H9 (cell line): ENCODE data around the gene PCBD2. TPM values are rescaled to one million over a fixed set of nuclear protein-coding genes. Genes with fewer than 3 reads are reported as not detected.

Source experiments
- DNase-seq: peaks from one replicate; pipeline ENCODE4 v3.0.0-alpha.2; 2017
- H2AFZ ChIP-seq: one replicate; pipeline ENCODE4 v1.6.1; 2013; ENCODE audit warnings: mild to moderate bottlenecking, low read length, control low read depth, moderate library complexity
- H2AK5ac ChIP-seq: 2 replicates; pipeline ENCODE4 v1.6.1; 2013; ENCODE audit warnings: low read length, control low read depth, mixed read lengths; ENCODE audit not compliant: insufficient read length
- H2BK120ac ChIP-seq: one replicate; pipeline ENCODE4 v1.6.1; 2013; ENCODE audit warnings: low read depth, mild to moderate bottlenecking, low read length, control low read depth, inconsistent platforms; ENCODE audit not compliant: poor library complexity, severe bottlenecking
- H2BK12ac ChIP-seq: 2 replicates; pipeline ENCODE4 v1.6.1; 2013; ENCODE audit warnings: low read length, control low read depth, mixed read lengths, low read depth; ENCODE audit not compliant: insufficient read length
- H2BK15ac ChIP-seq: 2 replicates; pipeline ENCODE4 v1.6.1; 2013; ENCODE audit warnings: low read depth, low read length, control low read depth
- H2BK20ac ChIP-seq: one replicate; pipeline ENCODE4 v1.6.1; 2013; ENCODE audit warnings: low read depth, mild to moderate bottlenecking, low read length, control low read depth, inconsistent platforms; ENCODE audit not compliant: poor library complexity, severe bottlenecking
- H2BK5ac ChIP-seq: 2 replicates; pipeline ENCODE4 v1.6.1; 2013; ENCODE audit warnings: low read length, control low read depth, mixed read lengths; ENCODE audit not compliant: insufficient read length
- H3K14ac ChIP-seq: 2 replicates; pipeline ENCODE4 v1.6.1; 2013; ENCODE audit warnings: low read length, control low read depth; ENCODE audit not compliant: insufficient read depth
- H3K18ac ChIP-seq: 2 replicates; pipeline ENCODE4 v1.6.1; 2013; ENCODE audit warnings: low read depth, mild to moderate bottlenecking, mixed read lengths, low read length, control low read depth; ENCODE audit not compliant: insufficient read length
- H3K23ac ChIP-seq: 2 replicates; pipeline ENCODE4 v1.6.1; 2013; ENCODE audit warnings: low read length, control low read depth, mixed read lengths, low read depth; ENCODE audit not compliant: insufficient read length
- H3K23me2 ChIP-seq: 2 replicates; pipeline ENCODE4 v1.6.1; 2013; ENCODE audit warnings: low read depth, mild to moderate bottlenecking, mixed read lengths, low read length, control low read depth; ENCODE audit not compliant: insufficient read length, poor library complexity, severe bottlenecking
- H3K27ac ChIP-seq: 2 replicates; pipeline ENCODE4 v1.5.1; 2013; ENCODE audit warnings: low read length, control low read depth, mixed read lengths, low read depth; ENCODE audit not compliant: insufficient read length
- H3K27me3 ChIP-seq: 2 replicates; pipeline ENCODE4 v1.6.1; 2013; ENCODE audit warnings: low read length, control low read depth, inconsistent platforms; ENCODE audit not compliant: insufficient read depth
- H3K4ac ChIP-seq: 2 replicates; pipeline ENCODE4 v1.6.1; 2013; ENCODE audit warnings: low read depth, mild to moderate bottlenecking, control low read depth, inconsistent platforms, low read length, moderate library complexity
- H3K4me1 ChIP-seq: 2 replicates; pipeline ENCODE4 v1.6.1; 2013; ENCODE audit warnings: low read length, control low read depth, inconsistent platforms; ENCODE audit not compliant: insufficient read depth
- H3K4me2 ChIP-seq: 2 replicates; pipeline ENCODE4 v1.6.1; 2013; ENCODE audit warnings: low read length, control low read depth, mixed read lengths; ENCODE audit not compliant: insufficient read length, insufficient read depth
- H3K56ac ChIP-seq: 2 replicates; pipeline ENCODE4 v1.6.1; 2013; ENCODE audit warnings: low read depth, mild to moderate bottlenecking, mixed read lengths, low read length, control low read depth; ENCODE audit not compliant: insufficient read length
- H3K79me1 ChIP-seq: 2 replicates; pipeline ENCODE4 v1.6.1; 2013; ENCODE audit warnings: low read depth, mild to moderate bottlenecking, moderate library complexity, low read length, control low read depth, inconsistent platforms; ENCODE audit not compliant: insufficient read depth, poor library complexity, severe bottlenecking
- H3K79me2 ChIP-seq: 2 replicates; pipeline ENCODE4 v1.6.1; 2013; ENCODE audit warnings: low read length, control low read depth, inconsistent platforms; ENCODE audit not compliant: insufficient read depth
- H3K9ac ChIP-seq: 2 replicates; pipeline ENCODE4 v1.6.1; 2013; ENCODE audit warnings: low read length, control low read depth, mixed read lengths; ENCODE audit not compliant: insufficient read length; ENCODE audit errors: extremely low read depth
- H3K9me3 ChIP-seq: one replicate; pipeline ENCODE4 v1.6.1; 2013; ENCODE audit warnings: low read depth, low read length, inconsistent platforms; ENCODE audit not compliant: control insufficient read depth
- H3T11ph ChIP-seq: one replicate; pipeline ENCODE4 v1.6.1; 2013; ENCODE audit warnings: mild to moderate bottlenecking, low read length, control low read depth, inconsistent platforms
- H4K20me1 ChIP-seq: one replicate; pipeline ENCODE4 v1.6.1; 2013; ENCODE audit not compliant: control insufficient read depth, insufficient read length, insufficient read depth
- H4K5ac ChIP-seq: 2 replicates; pipeline ENCODE4 v1.6.1; 2013; ENCODE audit warnings: low read depth, mild to moderate bottlenecking, mixed read lengths, low read length, control low read depth; ENCODE audit not compliant: insufficient read length
- H4K8ac ChIP-seq: replicated peaks from 2 replicates; pipeline ENCODE4 v1.6.1; 2013; ENCODE audit warnings: low read length, control low read depth, mixed read lengths, low read depth; ENCODE audit not compliant: insufficient read length
- H4K91ac ChIP-seq: 2 replicates; pipeline ENCODE4 v1.6.1; 2013; ENCODE audit warnings: low read depth, mild to moderate bottlenecking, moderate library complexity, mixed read lengths, low read length, control low read depth; ENCODE audit not compliant: insufficient read length
- H3K27ac Mint-ChIP-seq, 3 experiments: 2 replicates in 2 of 3; 3 replicates in 1 of 3; pipeline ENCODE4 v1.8.0; 2020 to 2021; ENCODE audit warnings: mixed read lengths in 3 of 3, mild to moderate bottlenecking in 1 of 3, moderate library complexity in 1 of 3
- H3K27me3 Mint-ChIP-seq: 2 replicates; pipeline ENCODE4 v1.8.0; 2021; ENCODE audit warnings: low read depth, mild to moderate bottlenecking, moderate library complexity, mixed read lengths
- H3K36me3 Mint-ChIP-seq, 3 experiments: 2 replicates in 2 of 3; 3 replicates in 1 of 3; pipeline ENCODE4 v1.8.0; 2020 to 2021; ENCODE audit warnings: low read depth in 3 of 3, mixed read lengths in 3 of 3; ENCODE audit not compliant: insufficient read depth in 1 of 3
- H3K4me1 Mint-ChIP-seq, 2 experiments: 2 replicates each; pipeline ENCODE4 v1.8.0; 2020; ENCODE audit warnings: mixed read lengths in 2 of 2
- H3K4me3 Mint-ChIP-seq, 2 experiments: 2 replicates in 1 of 2; 3 replicates in 1 of 2; pipeline ENCODE4 v1.8.0; 2020 to 2021; ENCODE audit warnings: mild to moderate bottlenecking in 2 of 2, mixed read lengths in 2 of 2, moderate library complexity in 1 of 2
- H3K9me3 Mint-ChIP-seq, 2 experiments: 2 replicates in 1 of 2; 3 replicates in 1 of 2; pipeline ENCODE4 v1.8.0; 2020; ENCODE audit warnings: mild to moderate bottlenecking in 2 of 2, mixed read lengths in 2 of 2, moderate library complexity in 1 of 2
- WGBS: extraction: QIAGEN DNeasy Blood & Tissue Kit; methylation state at CpG from one replicate; pipeline ENCODE4 v1.1.7; 2013; ENCODE audit warnings: missing lambda C conversion rate, low lambda C conversion rate, mixed read lengths; ENCODE audit not compliant: insufficient read length; ENCODE audit errors: extremely low coverage; 5-methylcytosine and 5-hydroxymethylcytosine counted together
- microRNA-seq: library from miRNA; unstranded; fragments of <30 nt; microRNA quantifications from one replicate; pipeline ENCODE4, GENCODE V29; 2020; ENCODE audit warnings: borderline microRNAs expressed
- total RNA-seq: library from RNA; stranded (reverse); gene quantifications from 2 replicates; pipeline ENCODE4 v1.2.1, GENCODE V29; 2021
- TF ChIP-seq, protein P1 (sequence below): fragments of 200-600 bp; sonication (generic); conservative IDR thresholded peaks from 3 replicates; pipeline ENCODE4 v1.8.0; 2021; ENCODE audit warnings: antibody characterized with exemption, mild to moderate bottlenecking

The PCBD2 gene
- total RNA-seq, 1 experiment from 2014 or later, result 11.9 TPM

DNA sequence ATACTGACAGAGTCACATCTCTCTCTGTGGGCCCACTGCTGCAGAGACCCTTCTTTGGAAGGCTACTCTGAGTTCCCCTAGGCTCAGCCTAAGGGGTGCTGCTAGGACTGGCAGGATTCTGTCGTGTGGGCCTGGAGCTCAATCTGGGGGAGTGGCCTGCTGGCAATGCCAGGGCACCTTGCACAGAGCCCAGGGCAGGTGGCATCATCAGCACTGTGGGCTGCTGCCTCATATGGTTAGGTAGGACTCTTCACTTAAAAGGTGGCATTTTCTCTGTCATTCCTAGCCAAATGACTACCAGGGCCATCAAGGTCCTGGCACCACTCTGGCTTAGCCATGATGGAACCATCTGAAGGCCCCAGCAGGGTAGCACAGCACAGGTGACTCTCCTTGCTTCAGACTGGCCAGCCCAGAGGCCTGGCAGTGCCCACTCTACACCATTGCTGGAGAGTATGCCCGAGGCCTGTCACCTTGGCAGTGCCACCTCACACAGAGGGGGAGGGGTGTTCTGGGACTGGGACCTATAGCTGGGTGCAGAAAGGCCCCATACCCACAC, 107.2 kb downstream of the PCBD2 start:
- H3K27ac Mint-ChIP-seq, result no peak overlapping the region
- Histone ChIP-seq H3K14ac (no peak overlapping the region), H3K79me1 (no peaks in the 10 kb centered on the region), H3K27me3 (no peaks in the 10 kb centered on the region), H3K4ac (no peak overlapping the region), H4K8ac (no peak overlapping the region), H2BK20ac (no peak overlapping the region), H3K23ac (no peak overlapping the region), H2AK5ac (no peak overlapping the region), H2AFZ (no peak overlapping the region), H3K23me2 (no peaks in the 10 kb centered on the region), H3K18ac (no peak overlapping the region), H3K79me2 (no peaks in the 10 kb centered on the region), H4K91ac (no peak overlapping the region), H2BK12ac (no peak overlapping the region), H3K9me3 (no peaks in the 10 kb centered on the region), H4K5ac (no peak overlapping the region), H3T11ph (no peak overlapping the region), H3K4me1 (no peaks in the 10 kb centered on the region), H3K56ac (no peak overlapping the region), H2BK120ac (no peak overlapping the region), H3K4me2 (no peak overlapping the region), H3K27ac (no peak overlapping the region), H3K9ac (no peak overlapping the region), H2BK5ac (no peak overlapping the region), H4K20me1 (no peaks in the 10 kb centered on the region), H2BK15ac (no peak overlapping the region)
- TF ChIP-seq, protein P1, sequence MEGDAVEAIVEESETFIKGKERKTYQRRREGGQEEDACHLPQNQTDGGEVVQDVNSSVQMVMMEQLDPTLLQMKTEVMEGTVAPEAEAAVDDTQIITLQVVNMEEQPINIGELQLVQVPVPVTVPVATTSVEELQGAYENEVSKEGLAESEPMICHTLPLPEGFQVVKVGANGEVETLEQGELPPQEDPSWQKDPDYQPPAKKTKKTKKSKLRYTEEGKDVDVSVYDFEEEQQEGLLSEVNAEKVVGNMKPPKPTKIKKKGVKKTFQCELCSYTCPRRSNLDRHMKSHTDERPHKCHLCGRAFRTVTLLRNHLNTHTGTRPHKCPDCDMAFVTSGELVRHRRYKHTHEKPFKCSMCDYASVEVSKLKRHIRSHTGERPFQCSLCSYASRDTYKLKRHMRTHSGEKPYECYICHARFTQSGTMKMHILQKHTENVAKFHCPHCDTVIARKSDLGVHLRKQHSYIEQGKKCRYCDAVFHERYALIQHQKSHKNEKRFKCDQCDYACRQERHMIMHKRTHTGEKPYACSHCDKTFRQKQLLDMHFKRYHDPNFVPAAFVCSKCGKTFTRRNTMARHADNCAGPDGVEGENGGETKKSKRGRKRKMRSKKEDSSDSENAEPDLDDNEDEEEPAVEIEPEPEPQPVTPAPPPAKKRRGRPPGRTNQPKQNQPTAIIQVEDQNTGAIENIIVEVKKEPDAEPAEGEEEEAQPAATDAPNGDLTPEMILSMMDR, result no peak
- no peaks in the 10 kb centered on the region for H3K9me3 Mint-ChIP-seq
- no CpG with 5 or more reads among the region's 2 CpGs for WGBS
- H3K4me3 Mint-ChIP-seq, result no peak overlapping the region
- H3K27me3 Mint-ChIP-seq, result peaks cover 35% of the 10 kb centered on the region
- H3K4me1 Mint-ChIP-seq, result peaks cover under 1 to 3% of the 10 kb centered on the region in 2 experiments; a peak in 1 of 4 replicates
- H3K36me3 Mint-ChIP-seq, result no peaks in the 10 kb centered on the region; a peak in 1 of 7 replicates
- no peak for DNase-seq

Small RNAs within 50 kb of the gene (microRNA-seq; reads per million reads assigned to microRNA genes)
- gene MIR4461, result not detected

Other genes starting within 250 kb of the PCBD2 start
- gene CAMLG, start 166.6 kb upstream of the PCBD2 start, total RNA-seq, result 33.1 and 34.5 TPM in 2 replicates
- 90.3 and 93.8 TPM in 2 replicates for gene DDX46, start 146.4 kb upstream of the PCBD2 start, total RNA-seq
- 22.5 and 22.6 TPM in 2 replicates for gene C5orf24, start 59.2 kb upstream of the PCBD2 start, total RNA-seq
- gene TXNDC15, start 30.8 kb upstream of the PCBD2 start, total RNA-seq, result 31.3 and 31.7 TPM in 2 replicates
- 0.31 and 0.50 TPM in 2 replicates for gene CATSPER3, start 62.8 kb downstream of the PCBD2 start, total RNA-seq
- not detected in 2 replicates for gene PITX1, start 129.1 kb downstream of the PCBD2 start, total RNA-seq